SK-N-SH treated with all-trans-retinoic acid at 6 μM for 48 hours (cell line): ENCODE measurements around the gene PHYHIPL.

ENCODE experiments used
- ATAC-seq: fragments of 200-7000 bp; cut with Tn5 transposase; 3 replicates; pipeline ENCODE4 v1.9.1; 2020; ENCODE audit warnings: mild to moderate bottlenecking, moderate library complexity
- ARNTL ChIP-seq: fragments of 450-650 bp; formaldehyde crosslinking; IDR thresholded peaks from 2 replicates; pipeline ENCODE4 v1.5.0; 2020; ENCODE audit warnings: low read depth, mild to moderate bottlenecking, moderate library complexity, borderline replicate concordance
- BACH2 ChIP-seq: fragments of 250-450 bp; sonication (Bioruptor Pico); IDR thresholded peaks from 2 replicates; pipeline ENCODE4 v1.9.0; 2021; ENCODE audit warnings: mild to moderate bottlenecking, borderline replicate concordance
- CREB5 ChIP-seq: fragments of 250-450 bp; sonication (Bioruptor Pico); IDR thresholded peaks from 2 replicates; pipeline ENCODE4 v1.5.1; 2020; ENCODE audit warnings: low read depth, mild to moderate bottlenecking, moderate library complexity
- CSDC2 ChIP-seq: fragments of 250-450 bp; sonication (Bioruptor Pico); IDR thresholded peaks from 2 replicates; pipeline ENCODE4 v1.5.0; 2020; ENCODE audit warnings: mild to moderate bottlenecking, moderate library complexity
- CSRNP3 ChIP-seq: fragments of 250-450 bp; sonication (Bioruptor Pico); IDR thresholded peaks from 2 replicates; pipeline ENCODE4 v1.5.1; 2021; ENCODE audit warnings: mild to moderate bottlenecking, moderate library complexity
- ESRRG ChIP-seq: fragments of 250-450 bp; sonication (Bioruptor Pico); IDR thresholded peaks from 2 replicates; pipeline ENCODE4 v1.6.1; 2021; ENCODE audit warnings: mild to moderate bottlenecking
- GLIS3 ChIP-seq: fragments of 250-450 bp; sonication (Bioruptor Pico); IDR thresholded peaks from 2 replicates; pipeline ENCODE4 v1.5.0; 2020; ENCODE audit warnings: mild to moderate bottlenecking, moderate library complexity
- ISL1 ChIP-seq: fragments of 250-450 bp; sonication (Bioruptor Pico); IDR thresholded peaks from 2 replicates; pipeline ENCODE4 v2.1.2; 2022; ENCODE audit warnings: mild to moderate bottlenecking, moderate library complexity
- OSR1 ChIP-seq: fragments of 250-450 bp; sonication (Bioruptor Pico); IDR thresholded peaks from 2 replicates; pipeline ENCODE4 v1.8.0; 2022; ENCODE audit warnings: moderate library complexity, mild to moderate bottlenecking, inconsistent platforms
- PATZ1 ChIP-seq: fragments of 250-450 bp; sonication (Bioruptor Pico); IDR thresholded peaks from 2 replicates; pipeline ENCODE4 v1.8.0; 2020; ENCODE audit warnings: mild to moderate bottlenecking, moderate library complexity, borderline replicate concordance
- POU6F1 ChIP-seq: fragments of 250-450 bp; sonication (Bioruptor Pico); IDR thresholded peaks from 2 replicates; pipeline ENCODE4 v1.8.0; 2021; ENCODE audit warnings: low read depth, mild to moderate bottlenecking, moderate library complexity, borderline replicate concordance
- PPARA ChIP-seq: fragments of 250-450 bp; sonication (Bioruptor Pico); IDR thresholded peaks from 2 replicates; pipeline ENCODE4 v1.5.0; 2020; ENCODE audit warnings: mild to moderate bottlenecking, borderline replicate concordance
- RARB ChIP-seq: fragments of 250-450 bp; sonication (Bioruptor Pico); IDR thresholded peaks from 2 replicates; pipeline ENCODE4 v1.8.0; 2021; ENCODE audit warnings: mild to moderate bottlenecking, moderate library complexity
- SNAI2 ChIP-seq: fragments of 250-450 bp; sonication (Bioruptor Pico); IDR thresholded peaks from 2 replicates; pipeline ENCODE4 v1.5.0; 2020; ENCODE audit warnings: mild to moderate bottlenecking, moderate library complexity
- TCF4 ChIP-seq: fragments of 250-450 bp; sonication (Bioruptor Pico); IDR thresholded peaks from 2 replicates; pipeline ENCODE4 v1.8.0; 2021; ENCODE audit warnings: mild to moderate bottlenecking, moderate library complexity, borderline replicate concordance
- TOX ChIP-seq: fragments of 250-450 bp; sonication (Bioruptor Pico); IDR thresholded peaks from 2 replicates; pipeline ENCODE4 v1.8.0; 2021; ENCODE audit warnings: mild to moderate bottlenecking, moderate library complexity, borderline replicate concordance
- TSHZ2 ChIP-seq: fragments of 250-450 bp; sonication (Bioruptor Pico); IDR thresholded peaks from 2 replicates; pipeline ENCODE4 v1.5.0; 2020; ENCODE audit warnings: mild to moderate bottlenecking, moderate library complexity
- ZC3H10 ChIP-seq: fragments of 250-450 bp; sonication (Bioruptor Pico); IDR thresholded peaks from 2 replicates; pipeline ENCODE4 v1.5.1; 2021; ENCODE audit warnings: mild to moderate bottlenecking, moderate library complexity
- ZFP3 ChIP-seq: fragments of 250-450 bp; sonication (Bioruptor Pico); IDR thresholded peaks from 2 replicates; pipeline ENCODE4 v1.5.0; 2020; ENCODE audit warnings: mild to moderate bottlenecking, moderate library complexity
- ZFP30 ChIP-seq: fragments of 450-650 bp; formaldehyde crosslinking; IDR thresholded peaks from 2 replicates; pipeline ENCODE4 v1.5.0; 2022; ENCODE audit warnings: mild to moderate bottlenecking, moderate library complexity
- ZNF70 ChIP-seq: fragments of 450-650 bp; formaldehyde crosslinking; IDR thresholded peaks from 2 replicates; pipeline ENCODE4 v1.5.0; 2020; ENCODE audit warnings: mild to moderate bottlenecking, moderate library complexity
- ZNF8 ChIP-seq: fragments of 450-650 bp; formaldehyde crosslinking; IDR thresholded peaks from 2 replicates; pipeline ENCODE4 v1.5.0; 2020; ENCODE audit warnings: mild to moderate bottlenecking, moderate library complexity

Gene PHYHIPL

GRCh38 chr10:59131666-59132065 lies 44.8 kb upstream of the PHYHIPL start:
- no peak for ATAC-seq
- TF ChIP-seq ISL1, result no peak
- TF ChIP-seq ZC3H10, result no peak
- TF ChIP-seq RARB, result no peak
- TF ChIP-seq ZNF8 (CRISPR knock-in tag), result no peak
- no peak for TF ChIP-seq PATZ1 (CRISPR knock-in tag)
- TF ChIP-seq CSDC2 (CRISPR knock-in tag), result no peak

GRCh38 chr10:59133841-59134593 lies 42.4 kb upstream of the PHYHIPL start:
- no peak for TF ChIP-seq ISL1
- TF ChIP-seq TOX (CRISPR knock-in tag), result no peak
- no peak for TF ChIP-seq SNAI2
- no peak for TF ChIP-seq CSRNP3
- TF ChIP-seq POU6F1, result no peak
- no peak for TF ChIP-seq PPARA
- TF ChIP-seq TCF4 (CRISPR knock-in tag), result no peak
- TF ChIP-seq ESRRG (CRISPR knock-in tag), result no peak
- no peak for TF ChIP-seq ZFP3 (CRISPR knock-in tag)
- TF ChIP-seq ZNF8 (CRISPR knock-in tag), result no peak
- TF ChIP-seq TSHZ2, result no peak
- TF ChIP-seq ZNF70 (CRISPR knock-in tag), result no peak
- TF ChIP-seq ZFP30, result no peak
- ATAC-seq, result no peak

- ATAC-seq, result no peak
These were observed 41.7 kb upstream of the PHYHIPL start for GRCh38 chr10:59134785-59135184.

GRCh38 chr10:59135275-59135674 lies 41.2 kb upstream of the PHYHIPL start:
- no peak for ATAC-seq
- TF ChIP-seq PPARA, result no peak

More at GRCh38 chr10:59134785-59135184, 41.7 kb upstream of the PHYHIPL start:
- no peak for TF ChIP-seq GLIS3 (CRISPR knock-in tag)

- no peak for ATAC-seq
- TF ChIP-seq TOX (CRISPR knock-in tag) (no peak), BACH2 (CRISPR knock-in tag) (no peak), CREB5 (CRISPR knock-in tag) (no peak), PATZ1 (CRISPR knock-in tag) (no peak), ARNTL (no peak), ZNF70 (CRISPR knock-in tag) (no peak), CSRNP3 (no peak), ZNF8 (CRISPR knock-in tag) (no peak), ISL1 (no peak), TCF4 (CRISPR knock-in tag) (no peak), ZFP30 (no peak), OSR1 (no peak)
These were observed 38.4 kb upstream of the PHYHIPL start for GRCh38 chr10:59138052-59138451.
